KMS-11 (cell line): ENCODE measurements around the gene KLK15.
"Not testable (repeated sequence)": the region's sequence is repeated elsewhere in the genome, so short reads cannot be mapped to it uniquely, and the experiment has no call there.

ENCODE experiments used
- H2AFZ ChIP-seq: fragments of 200-600 bp; sonication (generic); 2 replicates; pipeline ENCODE4 v1.6.1; 2016; ENCODE audit warnings: antibody characterized with exemption, mixed run types, low read depth
- H3K27ac ChIP-seq: fragments of 200-600 bp; sonication (generic); 2 replicates; pipeline ENCODE4 v1.6.1; 2016; ENCODE audit warnings: mild to moderate bottlenecking, mixed run types
- H3K27me3 ChIP-seq: fragments of 200-600 bp; sonication (generic); 2 replicates; pipeline ENCODE4 v1.6.1; 2017; ENCODE audit warnings: mild to moderate bottlenecking, low read depth, mixed run types, moderate library complexity; ENCODE audit not compliant: insufficient read depth
- H3K36me3 ChIP-seq: fragments of 200-600 bp; sonication (generic); 2 replicates; pipeline ENCODE4 v1.6.1; 2017; ENCODE audit warnings: mild to moderate bottlenecking, mixed run types; ENCODE audit not compliant: insufficient read depth
- H3K4me1 ChIP-seq: fragments of 200-600 bp; sonication (generic); 2 replicates; pipeline ENCODE4 v1.6.1; 2016; ENCODE audit warnings: mild to moderate bottlenecking, low read depth, mixed run types; ENCODE audit not compliant: poor library complexity, severe bottlenecking
- H3K4me2 ChIP-seq: fragments of 200-600 bp; sonication (generic); 2 replicates; pipeline ENCODE4 v1.7.0; 2016; ENCODE audit warnings: mild to moderate bottlenecking, mixed run types
- H3K4me3 ChIP-seq: fragments of 200-600 bp; sonication (generic); IDR thresholded peaks from 2 replicates; pipeline ENCODE4 v1.6.1; 2017; ENCODE audit warnings: low read depth, low read length, mixed read lengths; ENCODE audit not compliant: insufficient read depth
- H3K79me2 ChIP-seq: fragments of 200-600 bp; sonication (generic); 2 replicates; pipeline ENCODE4 v1.6.1; 2016; ENCODE audit warnings: low read depth, mixed run types; ENCODE audit not compliant: insufficient read depth
- H3K9ac ChIP-seq: fragments of 200-600 bp; sonication (generic); 2 replicates; pipeline ENCODE4 v1.6.1; 2016; ENCODE audit warnings: mild to moderate bottlenecking, mixed run types
- H4K20me1 ChIP-seq: fragments of 200-600 bp; sonication (generic); 2 replicates; pipeline ENCODE4 v1.6.1; 2016; ENCODE audit warnings: mild to moderate bottlenecking, mixed run types; ENCODE audit not compliant: insufficient read depth
- CTCF ChIP-seq: fragments of 200-600 bp; sonication (generic); conservative IDR thresholded peaks from 2 replicates; pipeline ENCODE4 v1.6.1; 2017; ENCODE audit warnings: low read depth, mild to moderate bottlenecking, antibody characterized with exemption, low read length, moderate library complexity, mixed read lengths

Gene KLK15

GRCh38 chr19:50817941-50818858 lies 15.2 kb downstream of the KLK15 start:
- no peak overlapping the region for H3K4me3 ChIP-seq
- H3K9ac ChIP-seq: no peak overlapping the region
- peaks cover 41% of the 10 kb centered on the region; the same call in 1 of the 2 replicates for H3K27me3 ChIP-seq
- no peak overlapping the region for H3K27ac ChIP-seq
- H4K20me1 ChIP-seq: no peaks in the 10 kb centered on the region
- H3K79me2 ChIP-seq: no peaks in the 10 kb centered on the region
- H3K4me1 ChIP-seq: no peaks in the 10 kb centered on the region
- TF ChIP-seq CTCF: no peak
- no peaks in the 10 kb centered on the region for H3K36me3 ChIP-seq
- no peak overlapping the region for H2AFZ ChIP-seq
- no peak overlapping the region for H3K4me2 ChIP-seq

GRCh38 chr19:50815439-50815838 lies 17.9 kb downstream of the KLK15 start:
- Histone ChIP-seq H3K36me3 (no peaks in the 10 kb centered on the region), H3K79me2 (no peaks in the 10 kb centered on the region), H3K27ac (no peak overlapping the region), H3K4me2 (no peak overlapping the region), H3K27me3 (peaks cover 34% of the 10 kb centered on the region; the same call in 1 of the 2 replicates), H4K20me1 (no peaks in the 10 kb centered on the region), H3K4me1 (no peaks in the 10 kb centered on the region), H3K4me3 (no peak overlapping the region), H3K9ac (no peak overlapping the region), H2AFZ (no peak overlapping the region)
- TF ChIP-seq CTCF: no peak

- Histone ChIP-seq H3K36me3 (no peaks in the 10 kb centered on the region), H3K9ac (no peak overlapping the region), H3K79me2 (no peaks in the 10 kb centered on the region), H3K4me2 (no peak overlapping the region), H4K20me1 (no peaks in the 10 kb centered on the region), H3K4me3 (no peak overlapping the region), H3K27me3 (peaks cover 28% of the 10 kb centered on the region; the same call in 1 of the 2 replicates), H3K27ac (no peak overlapping the region), H3K4me1 (no peaks in the 10 kb centered on the region), H2AFZ (no peak overlapping the region)
- no peak for TF ChIP-seq CTCF
These were observed 18.5 kb downstream of the KLK15 start for GRCh38 chr19:50814883-50815282.

GRCh38 chr19:50812474-50812873 lies 20.9 kb downstream of the KLK15 start:
- Histone ChIP-seq H4K20me1 (no peaks in the 10 kb centered on the region), H3K36me3 (no peaks in the 10 kb centered on the region), H3K4me3 (no peak overlapping the region), H2AFZ (no peak overlapping the region), H3K27me3 (peaks cover 15% of the 10 kb centered on the region; the same call in 1 of the 2 replicates), H3K4me2 (no peak overlapping the region), H3K27ac (no peak overlapping the region), H3K4me1 (no peaks in the 10 kb centered on the region), H3K9ac (no peak overlapping the region), H3K79me2 (no peaks in the 10 kb centered on the region)
- no peak for TF ChIP-seq CTCF

- H3K36me3 ChIP-seq, H3K4me3 ChIP-seq, H4K20me1 ChIP-seq, H3K79me2 ChIP-seq, H3K9ac ChIP-seq, H3K4me2 ChIP-seq, H3K4me1 ChIP-seq, H3K27ac ChIP-seq, H3K27me3 ChIP-seq, H2AFZ ChIP-seq: not testable (repeated sequence)
These were observed 21.6 kb downstream of the KLK15 start for GRCh38 chr19:50811622-50812238.
